LoVo (cell line): ENCODE measurements around the gene UCKL1.
"Not testable (repeated sequence)": the region's sequence is repeated elsewhere in the genome, so short reads cannot be mapped to it uniquely, and the experiment has no call there.

Experiments used
- DNase-seq: peaks from one replicate; pipeline ENCODE4 v3.0.0-alpha.2; 2016; ENCODE audit warnings: low spot score

UCKL1 gene

GRCh38 chr20:63917811-63918210, 38.4 kb downstream of the UCKL1 start:
- no peak for DNase-seq

GRCh38 chr20:63916371-63916939, 39.8 kb downstream of the UCKL1 start:
- DNase-seq = not testable (repeated sequence)

GRCh38 chr20:63915471-63915870, 40.7 kb downstream of the UCKL1 start:
- no peak for DNase-seq

GRCh38 chr20:63913768-63914167, 42.4 kb downstream of the UCKL1 start:
- DNase-seq = no peak

- DNase-seq = peak; percentile 69
Measured at GRCh38 chr20:63911176-63911575, 45.0 kb downstream of the UCKL1 start.

GRCh38 chr20:63908008-63908682, 48.1 kb downstream of the UCKL1 start:
- peak; percentile 75 for DNase-seq

GRCh38 chr20:63903796-63904561, 52.2 kb downstream of the UCKL1 start:
- no peak for DNase-seq

GRCh38 chr20:63900413-63900812, 55.8 kb downstream of the UCKL1 start:
- DNase-seq = no peak

- DNase-seq = no peak
Measured at GRCh38 chr20:63898882-63899558, 57.2 kb downstream of the UCKL1 start.

GRCh38 chr20:63897978-63898561, 58.1 kb downstream of the UCKL1 start:
- DNase-seq = no peak

GRCh38 chr20:63896264-63897105, 59.7 kb downstream of the UCKL1 start:
- DNase-seq = peak; percentile 15

- DNase-seq = no peak
Measured at GRCh38 chr20:63895952-63896263, 60.3 kb downstream of the UCKL1 start.

GRCh38 chr20:63895202-63895951, 60.8 kb downstream of the UCKL1 start:
- no peak for DNase-seq

- peak; percentile 96 for DNase-seq
Measured at GRCh38 chr20:63894358-63895201, 61.6 kb downstream of the UCKL1 start, which contains the start of gene DNAJC5. DNAJC5 (plus strand) TSS chr20:63895126; CDS start chr20:63928346, 33,220 bp downstream.

- no peak for DNase-seq
Measured at GRCh38 chr20:63893999-63894357, 62.2 kb downstream of the UCKL1 start.

GRCh38 chr20:63892402-63892801, 63.8 kb downstream of the UCKL1 start:
- no peak for DNase-seq

GRCh38 chr20:63891061-63892002, 64.9 kb downstream of the UCKL1 start:
- DNase-seq = no peak

GRCh38 chr20:63890616-63891015, 65.6 kb downstream of the UCKL1 start:
- DNase-seq = no peak

GRCh38 chr20:63890201-63890576, 66.0 kb downstream of the UCKL1 start:
- no peak for DNase-seq
